Left renal cortex interstitium (tissue), 4 donors: Measurements from ENCODE around the gene ADORA2A. TPM values are rescaled to one million over a fixed set of nuclear protein-coding genes. Genes with fewer than 3 reads are reported as not detected.

Experiments used
- DNase-seq, 4 donors: peaks; one replicate each; pipeline ENCODE4 v3.0.0-alpha.2; 2013; ENCODE audit warnings: low read depth in 4 of 4, low spot score in 2 of 4, missing footprints in 1 of 4
- polyA plus RNA-seq, 4 donors: library from polyadenylated mRNA; unstranded; fragments of 120-200 nt; gene quantifications; one replicate each; pipeline ENCODE4 v1.2.1, GENCODE V29; 2013; ENCODE audit not compliant: insufficient read length in 4 of 4

Gene ADORA2A
- polyA plus RNA-seq, 4 donors = 7.3 to 9.9 (median 8.5) TPM

DNA sequence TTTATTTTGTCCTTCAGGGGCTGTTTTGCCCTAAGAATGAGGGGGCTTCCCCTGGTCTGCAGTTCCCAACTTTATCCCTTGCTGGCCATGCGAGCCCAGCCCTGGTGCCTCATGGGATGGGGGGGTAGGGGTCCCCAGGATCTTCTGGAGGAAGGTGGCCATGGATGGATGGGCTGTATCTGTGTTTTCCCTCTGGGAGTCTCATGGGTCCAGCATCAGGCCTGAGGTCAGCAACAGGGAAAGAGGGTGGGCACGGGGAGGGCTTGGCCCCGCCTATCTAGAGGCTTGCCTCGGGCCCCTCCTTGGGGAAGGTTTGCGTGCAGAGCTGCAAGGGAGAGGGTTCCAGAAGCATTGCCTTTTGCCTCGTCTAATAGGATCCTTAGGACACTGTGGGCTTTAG, 10.8 kb upstream of the ADORA2A start:
- DNase-seq = no peak

DNA sequence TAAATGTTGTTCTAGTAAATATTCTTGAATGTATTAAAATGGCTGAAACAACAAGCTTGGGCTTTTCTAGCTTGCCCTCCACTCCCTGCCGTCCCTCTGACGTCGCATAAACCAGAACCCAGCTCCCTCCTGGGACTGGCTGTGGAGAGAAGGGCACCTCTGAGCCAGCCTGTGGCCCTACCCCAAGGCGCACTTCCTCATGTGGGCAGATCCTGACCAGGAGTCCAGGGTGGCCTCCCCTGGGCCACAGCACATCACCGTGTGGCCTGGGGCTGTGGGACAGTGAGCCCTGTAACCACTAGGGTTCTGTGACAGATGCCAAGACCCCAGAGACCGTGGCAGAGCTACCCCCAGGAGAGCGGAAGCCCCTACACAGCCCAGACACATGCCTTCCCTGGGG, 10.2 kb upstream of the ADORA2A start:
- DNase-seq = no peak

- no peak for DNase-seq
Observed at GRCh38 chr22:24417901-24418641, 9.3 kb upstream of the ADORA2A start.

GRCh38 chr22:24418786-24419474, 8.5 kb upstream of the ADORA2A start:
- DNase-seq = no peak

DNA sequence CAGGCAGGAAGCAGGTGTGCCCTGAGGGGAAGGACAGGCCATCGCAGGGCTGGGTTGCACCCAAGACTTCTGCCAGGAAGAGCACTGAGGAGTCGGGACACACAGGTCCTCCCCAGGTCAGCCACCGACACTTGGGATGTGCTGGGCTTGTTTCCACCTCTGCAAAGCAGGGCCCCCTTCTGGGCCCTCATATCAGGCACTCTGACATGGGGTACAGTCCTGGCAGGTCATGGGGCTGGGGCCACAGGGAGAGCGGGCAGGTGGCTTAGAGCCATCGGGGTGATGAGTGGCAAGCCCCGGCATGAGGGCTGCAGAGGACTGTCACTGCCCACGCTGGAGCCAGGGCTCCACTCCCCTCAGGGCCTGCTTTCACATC, 7.9 kb upstream of the ADORA2A start:
- DNase-seq = no peak

GRCh38 chr22:24420072-24420976, 7.1 kb upstream of the ADORA2A start:
- no peak for DNase-seq

DNA sequence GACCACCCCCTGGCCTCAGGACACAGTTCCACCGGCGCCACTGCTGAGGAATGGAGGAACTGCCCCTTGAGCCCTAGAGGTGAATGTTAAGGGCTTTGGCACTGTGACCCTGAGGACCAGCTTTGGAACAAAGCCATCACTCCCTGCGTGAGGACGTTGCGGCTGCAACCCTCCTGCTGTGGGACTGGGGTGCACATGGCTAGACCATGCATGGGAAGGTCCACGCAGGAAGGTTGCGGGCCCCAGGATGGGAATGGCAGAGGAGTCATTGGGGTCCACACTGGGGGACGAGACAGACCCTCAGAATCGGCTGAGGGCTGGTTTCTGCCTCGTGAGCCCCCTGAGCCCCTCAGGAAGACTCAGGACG, 6.4 kb upstream of the ADORA2A start:
- DNase-seq = no peak

GRCh38 chr22:24421428-24421931, 5.9 kb upstream of the ADORA2A start:
- DNase-seq = no peak

DNA sequence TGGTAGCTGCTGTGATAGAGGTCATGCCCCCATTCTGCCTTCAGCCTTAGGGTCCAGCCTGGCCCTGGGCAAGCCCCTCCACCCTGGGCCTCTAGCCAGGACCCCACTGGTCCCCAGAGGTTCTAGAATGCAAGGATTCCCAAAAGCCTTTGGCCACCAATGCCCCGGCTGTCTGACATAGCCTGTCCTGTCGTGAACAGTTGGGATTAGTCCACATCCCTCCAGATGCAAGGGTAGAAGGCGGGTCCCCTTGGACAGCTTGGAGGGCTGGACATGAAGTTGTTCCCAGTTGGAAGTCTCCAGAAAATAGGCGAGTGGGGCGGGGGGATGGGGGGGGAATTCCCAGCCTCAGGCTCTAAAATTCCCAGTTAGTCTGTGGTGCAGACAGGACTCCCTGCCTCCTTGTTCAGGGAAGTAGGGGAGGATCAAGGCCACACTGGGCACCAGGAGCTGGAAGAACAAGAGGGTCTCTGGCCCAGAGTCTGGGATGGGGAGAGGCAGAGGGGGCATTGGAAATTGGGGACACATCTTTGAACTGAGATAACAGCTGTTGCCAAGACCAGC, 5.2 kb upstream of the ADORA2A start:
- no peak for DNase-seq

DNA sequence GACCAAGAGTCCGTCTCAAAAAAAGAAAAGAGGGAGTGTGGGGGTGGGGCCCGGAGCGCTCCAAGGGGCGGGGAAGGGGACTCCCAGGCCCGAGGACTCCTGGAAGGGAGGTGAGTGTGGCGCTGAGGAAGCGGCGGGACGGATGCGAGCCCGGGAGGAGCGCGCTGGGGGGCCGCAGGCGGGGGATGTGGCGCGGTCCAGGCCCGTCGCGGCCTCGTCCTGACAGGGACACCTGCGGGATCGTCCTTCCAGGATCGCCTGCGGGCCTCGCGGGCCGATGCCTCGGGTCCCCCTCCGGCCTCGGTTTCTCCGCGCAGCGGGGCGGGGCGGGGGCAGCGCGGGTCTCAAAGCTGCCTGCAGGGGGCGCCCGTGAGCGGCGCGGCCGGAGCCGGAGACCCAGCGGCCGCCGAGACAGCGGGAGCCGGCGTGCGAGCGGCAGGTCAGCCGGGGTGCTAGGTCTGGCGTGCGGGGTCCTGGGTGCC, 3.8 kb upstream of the ADORA2A start:
- DNase-seq = no peak

DNA sequence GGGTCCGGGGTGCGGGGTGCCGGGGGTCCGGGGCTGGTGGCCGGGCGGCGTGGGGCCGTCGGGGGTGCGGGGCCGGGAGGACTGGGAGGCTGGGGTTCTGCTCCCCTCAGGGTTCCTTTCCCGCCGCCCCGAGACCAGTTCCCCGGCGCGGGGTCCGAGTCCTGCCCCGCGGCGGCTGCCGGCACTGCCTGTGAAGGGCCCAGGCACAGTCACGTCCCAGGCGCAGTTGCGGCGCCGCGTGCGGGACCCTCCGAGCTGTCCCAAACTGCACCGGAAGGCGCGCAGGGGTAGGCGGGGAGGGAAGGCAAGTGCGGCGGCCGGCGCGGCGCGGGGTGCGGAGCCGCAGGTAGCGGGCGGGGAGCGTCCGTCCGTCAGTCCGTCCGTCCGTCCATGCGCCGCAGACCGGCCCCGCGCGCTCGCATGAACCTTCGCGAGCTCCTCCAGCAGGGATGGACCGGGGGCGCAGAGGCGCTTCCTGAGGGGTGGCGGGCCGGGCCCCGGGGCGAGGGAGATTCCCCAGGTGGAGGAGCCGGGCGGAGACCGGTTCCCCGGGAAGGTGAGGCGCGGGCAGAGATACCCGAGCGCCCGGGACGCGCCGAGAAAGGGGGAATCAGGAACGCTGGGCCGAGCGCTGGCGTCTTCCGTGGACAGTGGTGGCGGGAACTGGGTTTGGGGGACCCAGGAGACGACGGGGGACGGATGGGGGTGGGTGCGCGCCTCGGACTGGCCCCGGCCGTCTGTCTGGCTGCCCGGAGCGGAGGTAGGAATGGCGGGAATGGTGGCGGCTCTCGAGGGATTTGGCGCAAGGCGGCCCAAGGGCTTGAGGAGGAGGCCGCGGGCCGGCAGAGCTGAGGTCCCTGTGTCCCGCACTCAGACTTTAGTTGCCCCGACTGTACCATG, 3.1 kb upstream of the ADORA2A start:
- no peak for DNase-seq

DNA sequence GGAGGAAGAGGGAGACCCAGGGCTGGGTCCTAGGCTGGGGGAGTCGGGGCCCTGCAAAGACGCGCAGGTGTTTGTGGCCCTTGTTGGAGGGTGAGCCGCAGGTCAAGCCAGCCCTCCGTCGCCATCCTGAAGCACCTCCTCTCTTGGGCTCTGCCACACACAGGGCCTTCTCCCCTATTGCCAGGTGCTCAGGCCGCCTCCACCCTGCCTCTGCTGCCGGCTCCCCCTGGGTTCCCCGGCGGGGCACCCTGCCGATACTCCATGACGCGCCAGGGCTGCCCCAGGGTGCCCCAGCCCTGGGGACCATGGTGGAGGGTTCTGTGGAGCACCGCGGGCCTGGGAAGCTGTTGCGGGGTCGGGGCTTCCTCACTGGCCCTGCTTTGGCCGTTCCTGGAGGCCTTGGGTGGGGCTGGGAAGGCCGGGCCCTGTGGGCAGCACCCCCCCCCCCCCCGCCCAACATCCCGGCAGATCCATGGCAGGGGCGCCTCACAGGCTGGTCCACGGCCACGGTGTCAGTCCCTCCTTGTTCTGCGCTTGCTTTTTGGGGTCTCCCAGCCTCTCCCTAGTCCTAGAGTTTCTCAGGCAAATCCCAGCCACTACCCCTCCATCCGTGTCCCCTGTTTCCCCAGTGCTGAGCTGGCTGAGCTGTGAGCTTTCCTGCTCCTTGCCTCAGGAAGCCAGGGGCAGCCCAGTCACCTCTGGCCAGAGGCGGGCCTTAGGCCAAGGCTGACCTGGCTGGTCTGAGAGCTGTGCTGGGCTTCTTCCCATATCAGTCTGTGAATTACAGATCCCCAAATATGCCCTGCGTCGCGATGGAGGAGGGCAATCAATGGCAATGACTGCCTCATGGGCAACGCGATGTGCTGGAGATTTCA, 2.3 kb upstream of the ADORA2A start:
- no peak for DNase-seq

- no peak for DNase-seq
Observed at GRCh38 chr22:24426436-24426835, 963 bp upstream of the ADORA2A start.

DNA sequence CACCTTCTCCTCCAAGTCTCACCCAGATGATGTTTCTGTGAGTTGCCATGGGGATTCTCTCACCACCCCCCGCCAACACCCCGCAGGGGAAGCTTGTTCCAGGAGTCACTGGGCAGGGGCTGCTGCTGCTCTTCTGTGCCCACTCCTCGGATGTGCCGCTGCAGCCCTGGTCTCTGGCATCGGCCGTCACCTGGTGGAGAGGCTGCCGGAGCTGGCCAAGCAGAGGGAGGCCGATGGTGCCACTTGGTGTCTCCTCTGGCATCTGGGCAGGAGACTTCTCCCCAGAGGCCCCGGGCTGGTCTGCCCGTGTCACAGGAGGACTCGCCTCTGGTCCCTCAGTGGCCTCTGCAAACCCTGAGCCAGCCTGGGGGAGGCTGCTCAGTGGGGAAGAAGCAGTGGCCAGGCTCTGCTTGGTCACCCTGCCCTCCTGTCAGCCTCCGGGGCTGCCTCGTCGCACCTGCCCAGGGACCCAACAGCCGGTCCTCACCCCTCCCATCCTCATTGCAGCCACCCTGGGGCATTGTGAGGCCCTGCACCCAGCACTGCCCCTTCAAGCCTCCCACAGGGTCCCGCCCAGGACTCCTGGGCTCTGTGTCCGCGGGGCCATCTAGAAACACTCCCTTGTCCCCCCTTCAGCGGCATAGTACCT, 424 bp upstream of the ADORA2A start:
- DNase-seq = no peak

DNA sequence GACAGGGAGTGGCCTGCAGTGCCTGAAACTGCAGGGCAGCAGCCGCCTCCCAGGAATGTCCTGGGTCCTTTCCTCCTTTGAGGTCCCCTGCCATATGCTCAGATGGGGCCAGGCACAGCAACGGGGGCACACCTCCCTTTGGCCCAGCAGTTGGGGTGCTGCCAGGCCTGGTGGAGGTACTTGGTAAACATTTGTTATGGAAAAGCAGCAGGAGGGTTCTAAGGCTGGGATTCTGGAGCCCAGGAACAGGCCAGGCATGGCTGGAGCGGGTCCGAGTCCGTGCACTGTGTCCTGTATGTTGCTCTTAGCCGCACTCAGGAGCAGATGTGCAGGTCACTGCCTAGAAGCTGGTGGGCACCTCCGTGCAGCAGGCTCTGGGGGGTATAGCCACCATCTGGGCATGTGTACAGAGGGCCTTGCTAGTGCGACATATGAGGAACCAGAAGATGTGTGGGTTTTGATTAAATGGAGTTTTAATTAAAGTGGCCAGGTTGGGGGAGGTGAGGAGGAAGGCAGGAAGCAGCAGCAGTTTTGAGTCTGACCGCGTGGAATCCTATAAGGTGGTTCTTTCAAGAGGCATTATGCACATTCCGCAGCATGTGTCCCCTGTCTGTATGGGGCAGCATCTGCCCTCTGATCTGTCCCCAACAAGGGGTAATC, 1.5 kb downstream of the ADORA2A start:
- DNase-seq = no peak

DNA sequence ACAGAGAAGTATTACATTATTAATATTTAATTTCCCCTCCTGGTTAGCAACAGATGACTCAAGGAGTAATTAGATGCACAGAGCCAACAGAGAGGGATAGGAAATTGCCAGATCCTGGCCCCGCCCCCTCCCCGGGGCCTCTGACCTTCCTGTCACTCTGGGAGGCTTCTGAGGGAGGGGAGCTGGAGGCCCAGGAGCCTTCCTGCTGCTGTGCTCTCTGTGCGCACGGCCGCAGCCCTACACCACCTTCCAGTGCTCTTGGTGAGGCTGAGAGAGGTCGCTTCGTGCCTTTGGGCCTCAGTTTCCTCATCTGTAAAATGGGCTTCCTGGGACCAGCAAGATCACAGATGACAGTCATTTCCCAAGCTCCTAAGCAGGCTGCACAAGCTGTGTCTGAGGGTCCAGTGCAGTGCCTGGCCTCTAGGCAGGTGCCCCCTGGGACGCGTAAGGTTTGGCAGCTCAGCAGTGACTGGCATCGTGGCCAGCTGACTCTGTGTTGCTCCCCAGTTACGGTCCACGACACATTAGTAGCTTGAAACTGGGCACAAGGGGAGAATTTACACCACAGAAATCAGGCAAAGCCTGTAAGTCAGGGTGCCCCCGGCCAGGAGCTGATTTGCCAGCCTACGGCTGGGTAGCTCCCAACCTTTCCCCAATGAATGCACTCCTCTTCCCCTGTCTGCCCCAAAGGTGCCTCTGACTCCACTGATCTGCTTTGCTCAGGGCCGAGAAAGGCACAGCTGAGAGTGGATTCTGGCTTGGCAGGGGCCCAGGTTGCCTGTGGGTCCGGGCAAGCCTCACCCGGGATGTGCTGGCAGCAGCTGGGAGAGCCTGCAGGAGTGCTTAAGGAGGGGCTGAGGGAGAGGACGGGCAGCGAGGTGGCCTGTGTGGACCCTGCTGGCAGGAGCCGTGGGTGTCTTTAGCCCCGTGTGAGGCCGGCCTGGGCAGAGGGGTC, 2.3 kb downstream of the ADORA2A start:
- DNase-seq = no peak
